Endothelial cell of umbilical vein (primary cell): ENCODE results near the gene SLC5A11. TPM values are rescaled to one million over a fixed set of nuclear protein-coding genes. Genes with fewer than 3 reads are reported as not detected.

Source experiments
- BruUV-seq: library from RNA; stranded (reverse); fragments of 400-500 nt; replicated peaks from 2 replicates; lab custom pipeline; 2021; lab: Mats Ljungman, UMichigan
- CTCF ChIA-PET: fragments of 300-600, 350-600 bp; sonication (Branson Sonifier 250); formaldehyde crosslinking; loops from one replicate; lab custom pipeline; 2021; ENCODE audit warnings: antibody characterized with exemption, inconsistent platforms; lab: Charles Lee
- POLR2A ChIA-PET: fragments of 300-600, 350-600 bp; sonication (Branson Sonifier 250); formaldehyde crosslinking; loops from one replicate; lab custom pipeline; 2021; ENCODE audit warnings: antibody characterized with exemption, inconsistent platforms; lab: Charles Lee
- DNase-seq: peaks from one replicate; pipeline ENCODE4 v3.0.0-alpha.2; 2011; ENCODE audit warnings: low read depth, low spot score
- FAIRE-seq: peaks from 2 replicates; lab custom pipeline; 2011; peaks lifted over from hg19 to GRCh38; lab: Jason Lieb, UNC
- H2AFZ ChIP-seq: 2 replicates; pipeline ENCODE4 v1.6.0; 2012; ENCODE audit warnings: low read depth, low read length, control low read depth, inconsistent platforms
- H3K27ac ChIP-seq: 2 replicates; pipeline ENCODE4 v1.5.1; 2011; ENCODE audit warnings: low read depth, mild to moderate bottlenecking, control low read depth, low read length, moderate library complexity; ENCODE audit not compliant: insufficient read depth
- H3K27me3 ChIP-seq, 2 experiments: 2 replicates each; pipeline versions ENCODE4 v1.6.0 to v1.6.1; 2011; ENCODE audit warnings: low read length in 2 of 2, mixed read lengths in 1 of 2; ENCODE audit not compliant: control insufficient read depth in 2 of 2, insufficient read depth in 2 of 2
- H3K36me3 ChIP-seq, 2 experiments: 2 replicates in 1 of 2; 3 replicates in 1 of 2; pipeline ENCODE4 v1.5.1; 2011; ENCODE audit warnings: low read length in 2 of 2, mild to moderate bottlenecking in 1 of 2, moderate library complexity in 1 of 2; ENCODE audit not compliant: control insufficient read depth in 2 of 2, insufficient read depth in 2 of 2; ENCODE audit errors: extremely low read depth in 1 of 2
- H3K4me1 ChIP-seq: 3 replicates; pipeline ENCODE4 v1.5.1; 2011; ENCODE audit warnings: mild to moderate bottlenecking, low read length; ENCODE audit not compliant: control insufficient read depth, insufficient read depth; ENCODE audit errors: extremely low read depth
- H3K4me2 ChIP-seq: 2 replicates; pipeline ENCODE4 v1.6.1; 2011; ENCODE audit warnings: low read length, control low read depth, mixed read lengths; ENCODE audit not compliant: insufficient read depth
- H3K4me3 ChIP-seq, 3 experiments: fragments of 200-600 bp in 1 of 3; sonication (generic), shearing (Covaris generic) in 1 of 3; replicated peaks in 1 of 3; 2 replicates each; pipeline ENCODE4 v1.5.1; 2011 to 2016; ENCODE audit warnings: control low read depth in 3 of 3, low read length in 3 of 3, mild to moderate bottlenecking in 2 of 3, inconsistent platforms in 1 of 3, low read depth in 1 of 3, moderate library complexity in 1 of 3; ENCODE audit not compliant: insufficient read depth in 1 of 3
- H3K79me2 ChIP-seq: 2 replicates; pipeline ENCODE4 v1.6.0; 2012; ENCODE audit warnings: low read length, inconsistent platforms; ENCODE audit not compliant: control insufficient read depth, insufficient read depth
- H3K9ac ChIP-seq: replicated peaks from 2 replicates; pipeline ENCODE3; 2011; ENCODE audit warnings: low read length, control low read depth; ENCODE audit not compliant: insufficient read depth; ENCODE audit errors: extremely low read depth
- H3K9me1 ChIP-seq: replicated peaks from 3 replicates; pipeline ENCODE4 v1.6.0; 2011; ENCODE audit warnings: mild to moderate bottlenecking, low read length; ENCODE audit not compliant: control insufficient read depth, insufficient read depth; ENCODE audit errors: extremely low read depth
- H3K9me3 ChIP-seq: replicated peaks from 2 replicates; pipeline ENCODE4 v1.5.1; 2012; ENCODE audit warnings: low read length, inconsistent platforms; ENCODE audit not compliant: control insufficient read depth, insufficient read depth
- H4K20me1 ChIP-seq: replicated peaks from 2 replicates; pipeline ENCODE3; 2011; ENCODE audit warnings: mild to moderate bottlenecking, low read length; ENCODE audit not compliant: control insufficient read depth, insufficient read depth; ENCODE audit errors: extremely low read depth
- EZH2 ChIP-seq: IDR thresholded peaks from 2 replicates; pipeline ENCODE4 v1.6.1; 2012; ENCODE audit warnings: borderline replicate concordance, low read depth, mild to moderate bottlenecking, moderate library complexity, low read length, inconsistent platforms; ENCODE audit not compliant: severe bottlenecking
- FOS ChIP-seq: IDR thresholded peaks from 2 replicates; pipeline ENCODE4 v1.6.1; 2011; ENCODE audit warnings: mild to moderate bottlenecking, low read length, moderate library complexity, borderline replicate concordance; ENCODE audit not compliant: insufficient read depth
- GATA2 ChIP-seq: IDR thresholded peaks from 2 replicates; pipeline ENCODE4 v1.7.0; 2011; ENCODE audit warnings: low read depth, mild to moderate bottlenecking, moderate library complexity, mixed read lengths, low read length; ENCODE audit not compliant: insufficient read length, insufficient read depth
- JUN ChIP-seq: IDR thresholded peaks from 2 replicates; pipeline ENCODE4 v1.6.1; 2011; ENCODE audit warnings: borderline replicate concordance, low read depth; ENCODE audit not compliant: insufficient read length, insufficient read depth
- MYC ChIP-seq: IDR thresholded peaks from one replicate; pipeline ENCODE4 v1.6.1; 2011; ENCODE audit warnings: mild to moderate bottlenecking, low read depth, low read length
- POLR2A ChIP-seq: IDR thresholded peaks from 2 replicates; pipeline ENCODE4 v1.6.1; 2012; ENCODE audit warnings: low read depth, mild to moderate bottlenecking, control low read depth, low read length
- POLR2AphosphoS5 ChIP-seq: IDR thresholded peaks from 2 replicates; pipeline ENCODE4 v1.6.1; 2012; ENCODE audit warnings: low read depth, mild to moderate bottlenecking, control low read depth, low read length, moderate library complexity; ENCODE audit not compliant: insufficient read depth
- dilution Hi-C: fragments of 300-500 bp; cut with MboI; formaldehyde crosslinking; loops from one replicate; pipeline ENCODE4 v1.15.0; 2019; ENCODE audit warnings: low sequenced_read_pairs; ENCODE audit not compliant: extremely low pct_ligation_motif_present
- intact Hi-C: fragments of 100-400 bp; cut with micrococcal nuclease; formaldehyde crosslinking; loops from one replicate; pipeline ENCODE4 v1.10.0; 2022
- polyA plus RNA-seq, 4 experiments: library from polyadenylated mRNA; depleted of rRNA in 3 of 4; stranded (reverse) in 3 of 4; unstranded in 1 of 4; fragments of >200 nt; gene quantifications; 2 replicates each; pipeline versions ENCODE4 v1.2.1 to v1.2.3, GENCODE V29; 2011 to 2012; ENCODE audit warnings: missing spikeins in 1 of 4
- total RNA-seq: library from RNA; stranded (reverse); gene quantifications from 2 replicates; pipeline ENCODE4 v1.2.3, GENCODE V29; 2021
- TF ChIP-seq, protein P1 (sequence below): IDR thresholded peaks from 2 replicates; pipeline ENCODE4 v1.6.1; 2011; ENCODE audit not compliant: insufficient read depth, insufficient read length
- TF ChIP-seq, protein P2 (sequence below), 2 donors: IDR thresholded peaks; 1 replicate in 1 of 2; 2 replicates in 1 of 2; pipeline ENCODE4 v1.5.1; 2011; ENCODE audit warnings: low read length in 2 of 2, mild to moderate bottlenecking in 2 of 2, moderate library complexity in 2 of 2, control low read depth in 1 of 2, inconsistent platforms in 1 of 2, low read depth in 1 of 2; ENCODE audit not compliant: insufficient read depth in 1 of 2; ENCODE audit errors: extremely low read depth in 1 of 2

The SLC5A11 gene
- total and polyA plus RNA-seq, 2 donors (not counting 3 experiments of a cell fraction or from before 2014, with no cell fraction given) = 0.12 TPM; not detected in 1

DNA sequence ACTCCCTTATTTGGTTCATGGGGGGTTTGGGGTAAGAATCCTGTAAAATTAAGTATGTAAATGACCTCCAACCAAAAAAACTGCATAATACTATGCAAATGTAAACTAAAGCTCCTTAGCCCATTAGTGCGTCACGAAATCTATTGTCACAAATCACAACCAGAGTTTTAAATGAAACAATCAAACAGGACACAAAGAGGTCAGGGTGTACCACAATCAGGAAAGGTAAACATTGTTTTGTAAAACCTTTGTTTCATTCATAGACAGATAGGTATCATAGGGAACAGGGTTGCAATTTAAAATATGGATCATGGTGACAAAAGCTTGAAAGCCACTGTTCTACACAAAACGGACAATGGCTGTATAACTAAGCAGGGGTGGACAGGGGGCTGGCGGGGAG, 108.4 kb downstream of the SLC5A11 start:
- Histone ChIP-seq H2AFZ (no peak overlapping the region), H3K4me2 (no peak overlapping the region), H4K20me1 (no peaks in the 10 kb centered on the region), H3K9me3 (no peaks in the 10 kb centered on the region), H3K9me1 (no peaks in the 10 kb centered on the region), H3K4me1 (no peaks in the 10 kb centered on the region), H3K36me3 (peaks cover 49 to 57% of the 10 kb centered on the region in 2 experiments), H3K9ac (no peak overlapping the region), H3K4me3 (no peak overlapping the region), H3K27me3 (no peaks in the 10 kb centered on the region), H3K79me2 (no peaks in the 10 kb centered on the region), H3K27ac (no peak overlapping the region)
- intact Hi-C loops (no loop called here), dilution Hi-C loops (no loop called here)
- ChIA-PET POLR2A (no interaction called here), CTCF (no interaction called here)
- FAIRE-seq (no peak), DNase-seq (no peak)
- TF ChIP-seq FOS (no peak), MYC (no peak), GATA2 (no peak), JUN (no peak), POLR2AphosphoS5 (no peak), EZH2 (no peak), POLR2A (no peak)
- TF ChIP-seq, protein P1, sequence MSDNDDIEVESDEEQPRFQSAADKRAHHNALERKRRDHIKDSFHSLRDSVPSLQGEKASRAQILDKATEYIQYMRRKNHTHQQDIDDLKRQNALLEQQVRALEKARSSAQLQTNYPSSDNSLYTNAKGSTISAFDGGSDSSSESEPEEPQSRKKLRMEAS = no peak
- TF ChIP-seq, protein P2, sequence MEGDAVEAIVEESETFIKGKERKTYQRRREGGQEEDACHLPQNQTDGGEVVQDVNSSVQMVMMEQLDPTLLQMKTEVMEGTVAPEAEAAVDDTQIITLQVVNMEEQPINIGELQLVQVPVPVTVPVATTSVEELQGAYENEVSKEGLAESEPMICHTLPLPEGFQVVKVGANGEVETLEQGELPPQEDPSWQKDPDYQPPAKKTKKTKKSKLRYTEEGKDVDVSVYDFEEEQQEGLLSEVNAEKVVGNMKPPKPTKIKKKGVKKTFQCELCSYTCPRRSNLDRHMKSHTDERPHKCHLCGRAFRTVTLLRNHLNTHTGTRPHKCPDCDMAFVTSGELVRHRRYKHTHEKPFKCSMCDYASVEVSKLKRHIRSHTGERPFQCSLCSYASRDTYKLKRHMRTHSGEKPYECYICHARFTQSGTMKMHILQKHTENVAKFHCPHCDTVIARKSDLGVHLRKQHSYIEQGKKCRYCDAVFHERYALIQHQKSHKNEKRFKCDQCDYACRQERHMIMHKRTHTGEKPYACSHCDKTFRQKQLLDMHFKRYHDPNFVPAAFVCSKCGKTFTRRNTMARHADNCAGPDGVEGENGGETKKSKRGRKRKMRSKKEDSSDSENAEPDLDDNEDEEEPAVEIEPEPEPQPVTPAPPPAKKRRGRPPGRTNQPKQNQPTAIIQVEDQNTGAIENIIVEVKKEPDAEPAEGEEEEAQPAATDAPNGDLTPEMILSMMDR (IDR thresholded peaks at IDR 0.05; ENCODE audit: extremely low read depth in 1 of 2, insufficient read depth in 1 of 2, low read depth in 1 of 2, low read length in 2 of 2) = no peak
- no TSS peak for BruUV-seq
